ENCODE measurements around the gene INF2.
"Not testable (repeated sequence)": the region's sequence is repeated elsewhere in the genome, so short reads cannot be mapped to it uniquely, and the experiment has no call there.

The INF2 gene

GRCh38 chr14:104657563-104658324 is 31.7 kb upstream of the INF2 start:
- DNase-seq, result no peak

GRCh38 chr14:104658325-104658712 is 31.1 kb upstream of the INF2 start:
- DNase-seq, result no peak

- no peak for DNase-seq
Observed at GRCh38 chr14:104659146-104659545, 30.3 kb upstream of the INF2 start.

GRCh38 chr14:104659764-104660523 is 29.5 kb upstream of the INF2 start:
- DNase-seq, result no peak

- DNase-seq, result no peak
Observed at GRCh38 chr14:104660597-104660996, 28.8 kb upstream of the INF2 start.

GRCh38 chr14:104661086-104661485 is 28.3 kb upstream of the INF2 start:
- no peak for DNase-seq

- DNase-seq, result not testable (repeated sequence)
Observed at GRCh38 chr14:104661528-104662157, 27.8 kb upstream of the INF2 start.

- not testable (repeated sequence) for DNase-seq
Observed at GRCh38 chr14:104662472-104662871, 26.9 kb upstream of the INF2 start.

- DNase-seq, result no peak
Observed at GRCh38 chr14:104664107-104664506, 25.3 kb upstream of the INF2 start.

GRCh38 chr14:104664588-104664987 is 24.8 kb upstream of the INF2 start:
- no peak for DNase-seq

GRCh38 chr14:104665114-104665656 is 24.2 kb upstream of the INF2 start:
- DNase-seq, result no peak

- DNase-seq, result peak; percentile 5
Observed at GRCh38 chr14:104665657-104666522, 23.5 kb upstream of the INF2 start.

GRCh38 chr14:104666523-104666895 is 22.9 kb upstream of the INF2 start:
- not testable (repeated sequence) for DNase-seq

- DNase-seq, result no peak
Observed at GRCh38 chr14:104666981-104667380, 22.4 kb upstream of the INF2 start.

- DNase-seq, result no peak
Observed at GRCh38 chr14:104669697-104670096, 19.7 kb upstream of the INF2 start.

GRCh38 chr14:104671330-104671977 is 18.0 kb upstream of the INF2 start:
- not testable (repeated sequence) for DNase-seq

- not testable (repeated sequence) for DNase-seq
Observed at GRCh38 chr14:104672119-104672518, 17.3 kb upstream of the INF2 start.

- no peak for DNase-seq
Observed at GRCh38 chr14:104673481-104673880, 15.9 kb upstream of the INF2 start.

GRCh38 chr14:104675447-104675846 is 14.0 kb upstream of the INF2 start:
- DNase-seq, result no peak

- no peak for DNase-seq
Observed at GRCh38 chr14:104676130-104676693, 13.2 kb upstream of the INF2 start.

- DNase-seq, result no peak
Observed at GRCh38 chr14:104676694-104677511, 12.5 kb upstream of the INF2 start.
